H1 (cell line): ENCODE measurements around the gene EXOSC1. TPM values are rescaled to one million over a fixed set of nuclear protein-coding genes. Genes with fewer than 3 reads are reported as not detected.

Source experiments
- CTCF ChIA-PET: fragments of 300-600 bp; sonication (Branson Sonifier 250); formaldehyde crosslinking; loops from one replicate; lab custom pipeline; 2021; ENCODE audit not compliant: partially characterized antibody; lab: Charles Lee
- POLR2A ChIA-PET: fragments of 300-600 bp; sonication (Branson Sonifier 250); formaldehyde crosslinking; loops from one replicate; lab custom pipeline; 2021; ENCODE audit warnings: inconsistent platforms; ENCODE audit not compliant: partially characterized antibody; lab: Charles Lee
- DNase-seq, 2 experiments: peaks; one replicate each; pipeline versions ENCODE4 v3.0.0 to v3.0.0-alpha.2; 2010 to 2022; ENCODE audit warnings: low spot score in 2 of 2, low read depth in 1 of 2, mixed read lengths in 1 of 2
- FAIRE-seq: peaks from 2 replicates; lab custom pipeline; 2011; peaks lifted over from hg19 to GRCh38; lab: Jason Lieb, UNC
- H2AFZ ChIP-seq: 2 replicates; pipeline ENCODE4 v1.8.1; 2012; ENCODE audit warnings: low read length, inconsistent platforms
- H2AK5ac ChIP-seq: 2 replicates; pipeline ENCODE4 v1.6.1; 2013; ENCODE audit warnings: low read depth, low read length
- H2BK120ac ChIP-seq: replicated peaks from 2 replicates; pipeline ENCODE3; 2013; ENCODE audit warnings: low read depth, low read length, inconsistent platforms
- H2BK12ac ChIP-seq: 2 replicates; pipeline ENCODE4 v1.6.1; 2013; ENCODE audit warnings: low read depth, low read length
- H2BK15ac ChIP-seq: 2 replicates; pipeline ENCODE4 v1.6.1; 2013; ENCODE audit warnings: low read length
- H2BK20ac ChIP-seq: 2 replicates; pipeline ENCODE4 v1.6.1; 2013; ENCODE audit warnings: low read length
- H2BK5ac ChIP-seq: 2 replicates; pipeline ENCODE4 v1.6.1; 2013; ENCODE audit warnings: low read depth, low read length
- H3K14ac ChIP-seq: 2 replicates; pipeline ENCODE4 v1.6.1; 2013; ENCODE audit warnings: inconsistent platforms; ENCODE audit not compliant: insufficient read length
- H3K18ac ChIP-seq: 2 replicates; pipeline ENCODE4 v1.6.1; 2013; ENCODE audit warnings: low read length; ENCODE audit errors: extremely low read depth
- H3K23ac ChIP-seq: 2 replicates; pipeline ENCODE4 v1.6.1; 2013; ENCODE audit warnings: inconsistent platforms; ENCODE audit not compliant: insufficient read length
- H3K23me2 ChIP-seq: 2 replicates; pipeline ENCODE4 v1.6.1; 2013; ENCODE audit warnings: low read depth, low read length
- H3K27ac ChIP-seq: 2 replicates; pipeline ENCODE4 v1.6.1; 2011; ENCODE audit warnings: low read depth, low read length, inconsistent platforms
- H3K27me3 ChIP-seq, 4 experiments: replicated peaks in 1 of 4; 1 replicate in 1 of 4; 2 replicates in 3 of 4; pipeline versions ENCODE4 v1.6.1 to v1.8.1; 2011 to 2013; ENCODE audit warnings: low read length in 3 of 4, mild to moderate bottlenecking in 3 of 4, inconsistent platforms in 2 of 4, mixed read lengths in 2 of 4, moderate library complexity in 1 of 4; ENCODE audit not compliant: control insufficient read depth in 3 of 4, insufficient read depth in 3 of 4; ENCODE audit errors: extremely low read depth in 1 of 4
- H3K36me3 ChIP-seq, 4 experiments: 2 replicates each; pipeline versions ENCODE4 v1.6.1 to v1.8.1; 2011 to 2013; ENCODE audit warnings: mild to moderate bottlenecking in 4 of 4, low read length in 3 of 4, moderate library complexity in 2 of 4, control low read depth in 1 of 4, inconsistent platforms in 1 of 4; ENCODE audit not compliant: insufficient read depth in 4 of 4, control insufficient read depth in 2 of 4
- H3K4ac ChIP-seq: replicated peaks from 2 replicates; pipeline ENCODE3; 2013; ENCODE audit warnings: low read length, low read depth, mixed read lengths, inconsistent platforms; ENCODE audit not compliant: insufficient read length
- H3K4me1 ChIP-seq, 4 experiments: replicated peaks in 1 of 4; 1 replicate in 1 of 4; 2 replicates in 3 of 4; pipeline versions ENCODE4 v1.6.1 to v1.8.1; 2011 to 2013; ENCODE audit warnings: low read length in 3 of 4, inconsistent platforms in 2 of 4, mixed read lengths in 1 of 4; ENCODE audit not compliant: insufficient read depth in 4 of 4, control insufficient read depth in 3 of 4
- H3K4me2 ChIP-seq, 2 experiments: 2 replicates each; pipeline versions ENCODE4 v1.6.1 to v1.8.1; 2011 to 2013; ENCODE audit warnings: low read depth in 2 of 2, low read length in 2 of 2, control low read depth in 1 of 2, inconsistent platforms in 1 of 2, mild to moderate bottlenecking in 1 of 2; ENCODE audit not compliant: insufficient read depth in 1 of 2
- H3K4me3 ChIP-seq, 4 experiments: fragments of 200-600, 300-600 bp in 1 of 4; sonication (generic), shearing (Covaris generic), sonication (Bioruptor Twin) in 1 of 4; 2 replicates each; pipeline versions ENCODE4 v1.5.1 to v1.8.1; 2011 to 2016; ENCODE audit warnings: low read length in 4 of 4, low read depth in 3 of 4, control low read depth in 2 of 4, inconsistent platforms in 2 of 4, mild to moderate bottlenecking in 2 of 4, mixed read lengths in 1 of 4, moderate library complexity in 1 of 4; ENCODE audit not compliant: insufficient read depth in 2 of 4; ENCODE audit errors: extremely low read depth in 1 of 4
- H3K56ac ChIP-seq: replicated peaks from 2 replicates; pipeline ENCODE3; 2013; ENCODE audit warnings: low read depth, mild to moderate bottlenecking, mixed read lengths, low read length, inconsistent platforms; ENCODE audit not compliant: insufficient read length
- H3K79me1 ChIP-seq: 2 replicates; pipeline ENCODE4 v1.6.1; 2013; ENCODE audit warnings: low read depth, low read length, control low read depth
- H3K79me2 ChIP-seq, 2 experiments: 2 replicates each; pipeline versions ENCODE4 v1.6.1 to v1.8.1; 2012 to 2013; ENCODE audit warnings: low read length in 2 of 2, mild to moderate bottlenecking in 2 of 2, inconsistent platforms in 1 of 2; ENCODE audit not compliant: insufficient read depth in 2 of 2, control insufficient read depth in 1 of 2
- H3K9ac ChIP-seq, 4 experiments: replicated peaks in 1 of 4; 1 replicate in 1 of 4; 2 replicates in 3 of 4; pipeline versions ENCODE4 v1.6.1 to v1.8.1; 2011 to 2013; ENCODE audit warnings: low read depth in 3 of 4, low read length in 3 of 4, control low read depth in 2 of 4, mild to moderate bottlenecking in 2 of 4, moderate library complexity in 2 of 4, inconsistent platforms in 1 of 4; ENCODE audit errors: extremely low read depth in 1 of 4
- H3K9me3 ChIP-seq, 2 experiments: 2 replicates each; pipeline versions ENCODE4 v1.6.1 to v1.8.1; 2012 to 2013; ENCODE audit warnings: mild to moderate bottlenecking in 2 of 2, moderate library complexity in 2 of 2, control low read depth in 1 of 2, inconsistent platforms in 1 of 2, low read depth in 1 of 2, low read length in 1 of 2, mixed read lengths in 1 of 2; ENCODE audit not compliant: insufficient read depth in 2 of 2
- H4K20me1 ChIP-seq, 2 experiments: replicated peaks in 1 of 2; 2 replicates each; pipeline versions ENCODE3 to v1.8.1; 2011 to 2013; ENCODE audit warnings: inconsistent platforms in 2 of 2, low read length in 2 of 2, mild to moderate bottlenecking in 1 of 2; ENCODE audit not compliant: insufficient read depth in 2 of 2, control insufficient read depth in 1 of 2
- H4K5ac ChIP-seq: 2 replicates; pipeline ENCODE4 v1.6.1; 2013; ENCODE audit warnings: low read length, low read depth, mixed read lengths, inconsistent platforms; ENCODE audit not compliant: insufficient read length
- H4K8ac ChIP-seq: 2 replicates; pipeline ENCODE4 v1.8.0; 2013; ENCODE audit warnings: mild to moderate bottlenecking, moderate library complexity, low read length, inconsistent platforms; ENCODE audit not compliant: insufficient read depth; ENCODE audit errors: extremely low read depth
- H4K91ac ChIP-seq: replicated peaks from 2 replicates; pipeline ENCODE3; 2013; ENCODE audit warnings: low read length, mixed read lengths, inconsistent platforms; ENCODE audit not compliant: insufficient read length
- ASH2L ChIP-seq: fragments of 200-600, 300-600 bp; sonication (generic); IDR thresholded peaks from one replicate; pipeline ENCODE4 v1.7.1; 2017; ENCODE audit warnings: low read length
- BACH1 ChIP-seq: IDR thresholded peaks from 2 replicates; pipeline ENCODE4 v1.6.1; 2012; ENCODE audit warnings: low read length, improper control_type of control experiment
- CEBPB ChIP-seq: IDR thresholded peaks from 2 replicates; pipeline ENCODE4 v1.6.1; 2012; ENCODE audit warnings: low read depth, low read length
- CHD1 ChIP-seq: IDR thresholded peaks from 2 replicates; pipeline ENCODE4 v1.6.1; 2012; ENCODE audit warnings: low read depth, low read length, improper control_type of control experiment
- CREB1 ChIP-seq: IDR thresholded peaks from 2 replicates; pipeline ENCODE4 v1.6.1; 2012; ENCODE audit warnings: inconsistent platforms
- JUND ChIP-seq: IDR thresholded peaks from 2 replicates; pipeline ENCODE4 v1.6.1; 2011; ENCODE audit warnings: mild to moderate bottlenecking, improper control_type of control experiment, low read length
- NANOG ChIP-seq: IDR thresholded peaks from 2 replicates; pipeline ENCODE4 v1.6.1; 2011; ENCODE audit warnings: low read length, low read depth, mild to moderate bottlenecking, inconsistent platforms; ENCODE audit not compliant: insufficient read depth, poor library complexity, severe bottlenecking
- SIN3A ChIP-seq, 2 experiments: IDR thresholded peaks in 1 of 2; conservative IDR thresholded peaks in 1 of 2; 2 replicates each; pipeline ENCODE4 v1.6.1; 2011 to 2012; ENCODE audit warnings: low read length in 2 of 2, improper control_type of control experiment in 1 of 2, low read depth in 1 of 2, mild to moderate bottlenecking in 1 of 2
- SP1 ChIP-seq: IDR thresholded peaks from 2 replicates; pipeline ENCODE4 v1.6.1; 2011; ENCODE audit warnings: low read depth, low read length
- SP4 ChIP-seq: IDR thresholded peaks from 2 replicates; pipeline ENCODE4 v1.6.1; 2012; ENCODE audit warnings: low read length, inconsistent platforms
- TAF7 ChIP-seq: optimal IDR thresholded peaks from 2 replicates; pipeline ENCODE3; 2011; ENCODE audit warnings: low read depth, mild to moderate bottlenecking, inconsistent platforms, low read length, moderate library complexity, borderline replicate concordance
- TEAD4 ChIP-seq: IDR thresholded peaks from 2 replicates; pipeline ENCODE4 v1.6.1; 2012; ENCODE audit warnings: low read depth, low read length, inconsistent platforms, mixed read lengths
- YY1 ChIP-seq: IDR thresholded peaks from 2 replicates; pipeline ENCODE4 v1.6.1; 2011; ENCODE audit warnings: low read depth, mild to moderate bottlenecking, low read length
- WGBS, 2 experiments: shearing (Covaris generic) in 1 of 2; methylation state at CpG; one replicate each; pipeline versions ENCODE4 v1.1.6 to v1.1.7; 2013 to 2015; ENCODE audit warnings: low lambda C conversion rate in 2 of 2, mixed read lengths in 2 of 2, inconsistent platforms in 1 of 2, low coverage in 1 of 2, missing lambda C conversion rate in 1 of 2; ENCODE audit not compliant: insufficient replicate concordance in 2 of 2, insufficient coverage in 1 of 2, insufficient read length in 1 of 2; ENCODE audit errors: extremely low coverage in 1 of 2, missing lambda C conversion rate in 1 of 2; 5-methylcytosine and 5-hydroxymethylcytosine counted together
- polyA plus RNA-seq, 7 experiments: library from polyadenylated mRNA; depleted of rRNA in 3 of 7; stranded (reverse) in 5 of 7; unstranded in 2 of 7; fragments of >200 nt in 5 of 7; fragments of 200-250 nt in 2 of 7; gene quantifications; 1 replicate in 5 of 7; 2 replicates in 1 of 7; 4 replicates in 1 of 7; pipeline versions ENCODE4 v1.2.1 to v1.2.3, GENCODE V29; 2011 to 2013; ENCODE audit warnings: missing spikeins in 2 of 7, mixed read lengths in 2 of 7
- total RNA-seq: library from RNA; stranded (reverse); fragmentation: NEBNext Ultra II Directional; extraction: Animal tissue kit (Norgen Biotek cat#: 25700); gene quantifications from 2 replicates; pipeline ENCODE4 v1.2.1, GENCODE V29; 2021
- TF ChIP-seq, protein P1 (sequence below): IDR thresholded peaks from 2 replicates; pipeline ENCODE4 v1.6.1; 2011; ENCODE audit warnings: low read depth, mild to moderate bottlenecking, low read length; ENCODE audit not compliant: insufficient read depth
- TF ChIP-seq, protein P2 (sequence below): IDR thresholded peaks from 2 replicates; pipeline ENCODE4 v1.6.1; 2012; ENCODE audit warnings: inconsistent platforms

EXOSC1 gene
- total and polyA plus RNA-seq, 2 of the 8 experiments (the other 6 are each of a cell fraction or from before 2014, with no cell fraction given) = 52.1 to 68.1 TPM

DNA sequence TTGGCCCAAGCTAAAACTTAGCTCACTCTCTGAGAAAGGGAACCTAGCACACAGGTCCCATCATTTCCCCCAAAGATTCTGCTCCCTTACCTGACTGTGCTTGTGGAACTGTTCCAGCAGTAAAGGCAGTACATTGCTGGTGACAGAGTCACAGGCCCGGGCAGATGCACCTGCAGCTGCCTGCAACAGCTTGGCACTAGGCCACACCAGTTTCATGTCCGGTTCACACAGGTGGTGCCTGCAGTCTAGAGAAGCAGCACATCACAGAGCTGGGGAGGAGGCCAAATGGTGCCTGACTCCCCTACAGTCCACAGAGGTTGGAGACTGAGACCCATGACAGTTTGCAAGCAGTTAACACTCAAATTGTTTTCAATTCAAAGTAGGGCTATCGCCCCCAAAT is 22.4 kb upstream of the EXOSC1 start:
- Histone ChIP-seq H3K14ac (no peak overlapping the region), H3K27me3 (no peaks in the 10 kb centered on the region), H3K9ac (no peak overlapping the region), H3K23me2 (no peaks in the 10 kb centered on the region), H2AFZ (no peak overlapping the region), H2BK5ac (no peak overlapping the region), H3K4me1 (no peaks in the 10 kb centered on the region), H2BK15ac (no peak overlapping the region), H3K18ac (no peak overlapping the region), H4K91ac (no peak overlapping the region), H3K4me3 (no peak overlapping the region), H3K56ac (no peak overlapping the region), H2BK120ac (no peak overlapping the region), H3K23ac (no peak overlapping the region), H3K9me3 (no peaks in the 10 kb centered on the region), H3K79me1 (no peaks in the 10 kb centered on the region), H2BK12ac (no peak overlapping the region), H3K27ac (no peak overlapping the region), H3K79me2 (no peaks in the 10 kb centered on the region), H4K8ac (no peak overlapping the region), H2AK5ac (no peak overlapping the region), H4K20me1 (peaks cover 3 to 4% of the 10 kb centered on the region in 2 experiments), H4K5ac (no peak overlapping the region), H3K4me2 (no peak overlapping the region), H3K4ac (no peak overlapping the region), H3K36me3 (peaks cover 21 to 72% (median 59%) of the 10 kb centered on the region in 4 experiments), H2BK20ac (no peak overlapping the region)
- DNase-seq (no peak), FAIRE-seq (no peak)
- ChIA-PET CTCF (interaction anchor here (0.6 to 5.5 kb wide), 11 partner anchors 8 to 171 kb away, joined by 3 to 65 read pairs (median 13); partner anchors contain the start of gene ANKRD2), POLR2A (interaction anchor here (1.4 to 12.5 kb wide), 3 partner anchors 12 to 54 kb away, joined by 3 to 105 read pairs (median 3); no protein-coding TSS in a partner anchor)
- 87% methylated on average over 3 of the region's 3 CpGs; no CpG with 5 or more reads in 1 of the 2 experiments for WGBS, 2 experiments
- TF ChIP-seq CHD1 (no peak), SIN3A (conservative IDR thresholded peaks at IDR 0.05 in 1 of 2, IDR thresholded peaks at IDR 0.05 in 1 of 2; ENCODE audit: low read depth in 1 of 2, low read length in 2 of 2) (no peak), TAF7 (no peak), CEBPB (no peak), CREB1 (no peak), YY1 (no peak), JUND (no peak), ASH2L (no peak), SP4 (no peak), BACH1 (no peak), SP1 (no peak), NANOG (no peak), TEAD4 (no peak)
- TF ChIP-seq, protein P1, sequence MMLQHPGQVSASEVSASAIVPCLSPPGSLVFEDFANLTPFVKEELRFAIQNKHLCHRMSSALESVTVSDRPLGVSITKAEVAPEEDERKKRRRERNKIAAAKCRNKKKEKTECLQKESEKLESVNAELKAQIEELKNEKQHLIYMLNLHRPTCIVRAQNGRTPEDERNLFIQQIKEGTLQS = no peak
- TF ChIP-seq, protein P2, sequence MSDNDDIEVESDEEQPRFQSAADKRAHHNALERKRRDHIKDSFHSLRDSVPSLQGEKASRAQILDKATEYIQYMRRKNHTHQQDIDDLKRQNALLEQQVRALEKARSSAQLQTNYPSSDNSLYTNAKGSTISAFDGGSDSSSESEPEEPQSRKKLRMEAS = no peak
